ENCODE results near the gene RANBP1. TPM values are rescaled to one million over a fixed set of nuclear protein-coding genes. Genes with fewer than 3 reads are reported as not detected.

RANBP1 gene
- total RNA-seq, 1 donor from 2014 or later, result 133 TPM

DNA sequence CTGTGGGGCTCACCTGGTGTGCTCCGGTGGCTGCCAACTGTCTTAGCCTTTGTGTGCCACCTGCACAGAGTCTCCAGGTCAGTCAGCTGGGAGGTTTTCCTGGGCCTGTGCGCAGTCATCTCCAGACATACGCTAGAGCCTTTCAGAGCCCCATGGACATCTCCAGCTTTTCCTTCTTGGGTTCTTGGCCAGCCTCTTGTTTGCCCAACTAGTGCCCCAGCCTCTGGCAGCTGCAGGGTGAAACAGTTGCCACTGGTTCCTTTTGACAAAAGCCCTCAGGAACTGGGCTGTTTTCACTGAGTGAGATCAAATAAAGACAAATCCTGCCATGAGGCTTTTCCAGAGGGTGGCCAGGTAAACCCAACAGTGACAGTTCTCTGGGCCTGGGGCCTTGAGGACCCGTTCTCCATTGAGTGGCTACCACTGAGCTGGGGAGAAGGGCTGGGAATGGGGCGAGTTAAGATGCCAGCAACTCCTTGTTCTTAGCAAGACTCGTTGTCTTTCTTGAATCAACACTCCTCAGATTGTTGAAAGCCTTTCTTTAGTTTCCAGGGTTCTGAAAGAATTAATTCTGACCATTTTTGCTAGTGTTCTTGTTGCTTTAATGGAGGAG lies 16.7 kb upstream of the RANBP1 start:
- CTCF ChIA-PET, result no interaction called here
- TF ChIP-seq CTCF (IDR thresholded peaks at IDR 0.05), result no peak
- peaks cover 2% of the 10 kb centered on the region for H3K9me3 Mint-ChIP-seq
- H3K27ac Mint-ChIP-seq, result no peak overlapping the region
- no peak for DNase-seq
- no peaks in the 10 kb centered on the region for H3K27me3 Mint-ChIP-seq
- no peak for ATAC-seq (ENCODE audit: low read depth)
- H3K4me3 Mint-ChIP-seq, result no peak overlapping the region
- intact Hi-C loops (cut with micrococcal nuclease), result no loop called here
- H3K4me1 Mint-ChIP-seq, result peaks cover 6% of the 10 kb centered on the region
- POLR2A ChIA-PET, result no interaction called here
- H3K36me3 Mint-ChIP-seq (ENCODE audit: low read depth), result peaks cover 69% of the 10 kb centered on the region

DNA sequence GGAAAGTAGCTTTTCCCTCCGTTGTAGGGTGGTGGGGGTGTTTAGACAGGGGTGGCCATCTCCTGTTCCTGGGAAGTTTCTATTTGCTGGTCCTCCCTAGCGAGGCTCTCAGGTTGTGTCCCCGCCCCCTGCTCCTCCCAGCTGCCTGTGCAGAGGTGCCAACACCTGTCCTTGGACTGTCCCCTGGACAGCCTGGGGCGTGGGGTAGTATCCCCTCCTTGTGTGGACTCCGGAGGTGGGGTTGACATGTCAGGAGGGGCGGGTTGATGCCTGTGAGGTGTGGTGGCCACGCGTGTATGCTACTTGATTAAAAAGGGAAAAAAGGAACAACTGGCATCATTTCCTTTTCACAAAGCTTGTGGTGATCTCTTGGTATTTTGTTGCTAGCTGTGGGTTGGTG lies 14.3 kb upstream of the RANBP1 start:
- no peak for TF ChIP-seq CTCF (IDR thresholded peaks at IDR 0.05)
- Mint-ChIP-seq H3K4me1 (peaks cover 6% of the 10 kb centered on the region), H3K27ac (no peak overlapping the region), H3K36me3 (ENCODE audit: low read depth) (peaks cover 62% of the 10 kb centered on the region), H3K9me3 (peaks cover under 1% of the 10 kb centered on the region), H3K27me3 (no peaks in the 10 kb centered on the region), H3K4me3 (no peak overlapping the region)
- intact Hi-C loops (cut with micrococcal nuclease), result no loop called here
- ATAC-seq (ENCODE audit: low read depth), result no peak
- CTCF ChIA-PET, result no interaction called here
- no peak for DNase-seq
- POLR2A ChIA-PET, result no interaction called here

DNA sequence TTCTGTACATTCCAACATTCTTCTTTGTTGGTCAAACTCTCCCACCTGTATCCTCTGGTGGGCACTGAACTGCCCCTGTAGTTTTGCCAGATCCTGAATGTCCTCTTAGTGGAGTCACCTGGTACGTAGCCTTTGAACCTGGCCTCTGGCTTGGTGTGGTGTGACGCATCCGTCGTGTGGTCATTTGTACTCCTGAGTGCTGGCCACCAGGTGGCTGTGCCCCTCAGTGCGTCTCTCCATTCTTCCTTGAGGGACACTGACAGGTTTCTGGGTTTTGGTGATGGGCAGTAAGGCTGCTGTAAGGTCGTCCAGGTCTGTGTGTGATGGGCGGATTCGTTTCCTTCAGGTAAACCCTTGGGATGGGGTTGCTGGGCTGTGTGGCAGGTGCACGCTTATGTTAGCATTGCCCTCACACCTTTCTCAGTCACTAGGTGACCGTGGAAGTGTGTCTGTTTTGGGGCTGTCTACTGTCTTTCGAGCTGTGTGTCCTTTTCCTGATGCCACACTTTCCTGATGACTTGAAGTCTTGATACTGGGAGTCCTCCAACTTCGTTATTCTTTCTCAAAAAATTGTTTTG lies 13.6 kb upstream of the RANBP1 start:
- DNase-seq (no peak), ATAC-seq (ENCODE audit: low read depth) (no peak)
- H3K9me3 Mint-ChIP-seq, result no peaks in the 10 kb centered on the region
- H3K4me3 Mint-ChIP-seq, result no peak overlapping the region
- intact Hi-C loops (cut with micrococcal nuclease), result no loop called here
- ChIA-PET POLR2A (no interaction called here), CTCF (no interaction called here)
- no peaks in the 10 kb centered on the region for H3K27me3 Mint-ChIP-seq
- H3K27ac Mint-ChIP-seq, result no peak overlapping the region
- TF ChIP-seq CTCF (IDR thresholded peaks at IDR 0.05), result no peak
- peaks cover 6% of the 10 kb centered on the region for H3K4me1 Mint-ChIP-seq
- peaks cover 63% of the 10 kb centered on the region for H3K36me3 Mint-ChIP-seq (ENCODE audit: low read depth)

- intact Hi-C loops (cut with micrococcal nuclease), result no loop called here
- no peak overlapping the region for H3K4me3 Mint-ChIP-seq
- ChIA-PET POLR2A (no interaction called here), CTCF (no interaction called here)
- H3K36me3 Mint-ChIP-seq (ENCODE audit: low read depth), result peaks cover 57% of the 10 kb centered on the region
- peaks cover 6% of the 10 kb centered on the region for H3K4me1 Mint-ChIP-seq
- H3K9me3 Mint-ChIP-seq, result no peaks in the 10 kb centered on the region
- DNase-seq, result no peak
- no peak for TF ChIP-seq CTCF (IDR thresholded peaks at IDR 0.05)
- H3K27me3 Mint-ChIP-seq, result no peaks in the 10 kb centered on the region
- no peak overlapping the region for H3K27ac Mint-ChIP-seq
- ATAC-seq (ENCODE audit: low read depth), result no peak
Observed at GRCh38 chr22:20105456-20106204, 10.3 kb upstream of the RANBP1 start.

GRCh38 chr22:20106205-20106848 lies 9.6 kb upstream of the RANBP1 start:
- Mint-ChIP-seq H3K9me3 (no peaks in the 10 kb centered on the region), H3K27me3 (no peaks in the 10 kb centered on the region), H3K4me3 (no peak overlapping the region), H3K27ac (no peak overlapping the region), H3K36me3 (ENCODE audit: low read depth) (peaks cover 61% of the 10 kb centered on the region), H3K4me1 (peaks cover 7% of the 10 kb centered on the region)
- DNase-seq (no peak), ATAC-seq (ENCODE audit: low read depth) (no peak)
- ChIA-PET POLR2A (no interaction called here), CTCF (no interaction called here)
- TF ChIP-seq CTCF (IDR thresholded peaks at IDR 0.05), result no peak
- intact Hi-C loops (cut with micrococcal nuclease), result no loop called here
